ENCODE measurements around the gene FAXDC2.

FAXDC2 gene

GRCh38 chr5:154884424-154884823 lies 34.0 kb upstream of the FAXDC2 start:
- Histone ChIP-seq H3K4me1 (ENCODE audit: control insufficient read depth in 2 of 2, insufficient read depth in 2 of 2, low read length in 2 of 2) (no peaks in the 10 kb centered on the region), H3K27ac (ENCODE audit: low read depth in 2 of 2, low read length in 2 of 2) (no peak overlapping the region), H3K9me3 (ENCODE audit: control insufficient read depth in 2 of 2, low read length in 2 of 2) (peaks cover 11 to 13% of the 10 kb centered on the region in 2 donors), H3K36me3 (ENCODE audit: control insufficient read depth in 2 of 2, insufficient read depth in 2 of 2, low read length in 2 of 2) (peaks cover 26 to 35% of the 10 kb centered on the region in 2 donors), H3K4me3 (ENCODE audit: low read length in 2 of 2) (no peak overlapping the region), H3K9ac (ENCODE audit: low read depth in 1 of 2, low read length in 2 of 2) (no peak overlapping the region), H3K27me3 (ENCODE audit: control insufficient read depth in 2 of 2, insufficient read depth in 2 of 2, low read length in 2 of 2) (no peaks in the 10 kb centered on the region)

GRCh38 chr5:154881986-154882385 lies 31.6 kb upstream of the FAXDC2 start:
- Histone ChIP-seq H3K36me3 (ENCODE audit: control insufficient read depth in 2 of 2, insufficient read depth in 2 of 2, low read length in 2 of 2) (peaks cover 13 to 23% of the 10 kb centered on the region in 2 donors), H3K27me3 (ENCODE audit: control insufficient read depth in 2 of 2, insufficient read depth in 2 of 2, low read length in 2 of 2) (no peaks in the 10 kb centered on the region), H3K9ac (ENCODE audit: low read depth in 1 of 2, low read length in 2 of 2) (no peak overlapping the region), H3K27ac (ENCODE audit: low read depth in 2 of 2, low read length in 2 of 2) (no peak overlapping the region), H3K4me1 (ENCODE audit: control insufficient read depth in 2 of 2, insufficient read depth in 2 of 2, low read length in 2 of 2) (no peaks in the 10 kb centered on the region), H3K9me3 (ENCODE audit: control insufficient read depth in 2 of 2, low read length in 2 of 2) (peaks cover 14 to 18% of the 10 kb centered on the region in 2 donors), H3K4me3 (ENCODE audit: low read length in 2 of 2) (no peak overlapping the region)

DNA sequence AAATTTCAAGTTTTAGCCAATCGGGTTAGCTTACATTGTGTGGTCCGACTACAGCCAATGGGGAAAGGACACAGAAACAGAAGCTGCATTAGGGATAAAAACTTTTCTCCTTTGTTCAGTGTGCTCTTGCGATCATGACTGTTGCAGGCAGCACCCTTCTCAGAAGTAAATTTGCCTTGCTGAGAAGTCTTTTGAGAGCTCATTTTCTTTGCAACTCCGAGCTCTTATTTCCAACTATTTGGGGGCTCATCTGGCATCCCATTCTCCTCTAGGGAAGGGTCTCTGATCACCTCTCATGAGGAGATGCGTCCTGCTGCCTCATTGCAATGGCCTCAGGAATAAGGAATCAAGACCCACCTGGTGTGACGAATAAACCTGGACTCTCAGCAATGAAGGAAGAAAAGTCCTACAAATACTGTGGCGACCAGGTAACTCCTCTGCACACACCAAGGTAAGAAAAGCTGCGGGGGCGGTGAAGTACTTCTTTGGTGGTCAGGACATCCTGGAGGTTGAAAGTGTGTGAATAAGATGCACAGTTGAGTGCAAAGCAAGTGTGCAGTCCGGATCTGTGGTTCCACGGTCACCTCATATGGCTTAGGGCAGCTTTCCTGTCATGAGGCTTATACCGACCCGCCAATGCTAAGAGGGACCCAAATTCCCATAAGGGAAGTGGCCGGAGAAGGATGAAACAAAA lies 28.4 kb upstream of the FAXDC2 start:
- Histone ChIP-seq H3K36me3 (ENCODE audit: control insufficient read depth in 2 of 2, insufficient read depth in 2 of 2, low read length in 2 of 2) (peaks cover 29 to 38% of the 10 kb centered on the region in 2 donors), H3K4me3 (ENCODE audit: low read length in 2 of 2) (no peak overlapping the region), H3K27me3 (ENCODE audit: control insufficient read depth in 2 of 2, insufficient read depth in 2 of 2, low read length in 2 of 2) (no peaks in the 10 kb centered on the region), H3K27ac (ENCODE audit: low read depth in 2 of 2, low read length in 2 of 2) (no peak overlapping the region), H3K4me1 (ENCODE audit: control insufficient read depth in 2 of 2, insufficient read depth in 2 of 2, low read length in 2 of 2) (no peaks in the 10 kb centered on the region), H3K9ac (ENCODE audit: low read depth in 1 of 2, low read length in 2 of 2) (no peak overlapping the region), H3K9me3 (ENCODE audit: control insufficient read depth in 2 of 2, low read length in 2 of 2) (peaks cover 4 to 5% of the 10 kb centered on the region in 2 donors)

DNA sequence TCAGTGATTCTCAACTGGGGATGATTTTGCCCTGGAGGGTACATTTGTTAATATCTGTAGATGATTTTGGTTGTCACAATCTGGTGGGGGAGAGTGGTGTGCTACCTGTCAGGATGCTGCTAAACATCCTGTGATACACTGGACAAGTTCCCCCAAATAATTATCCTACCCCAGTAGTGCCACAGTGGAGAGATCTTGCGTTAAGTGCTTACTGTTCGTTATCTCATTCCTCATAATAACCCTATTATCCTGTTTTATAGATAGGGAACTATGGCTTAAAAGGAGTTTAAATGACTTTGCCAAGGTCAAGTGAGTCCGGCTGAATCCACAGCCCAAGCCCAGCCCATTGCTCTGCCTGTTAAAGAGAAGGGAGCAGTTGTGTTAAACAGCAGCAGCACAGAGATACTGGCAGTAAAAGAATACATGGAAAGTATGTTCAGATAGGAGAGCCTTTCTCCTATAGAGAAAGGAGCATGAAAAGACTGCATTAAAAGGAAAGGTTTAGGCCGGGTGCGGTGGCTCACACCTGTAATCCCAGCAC lies 23.5 kb upstream of the FAXDC2 start:
- H3K4me3 ChIP-seq (ENCODE audit: low read length in 2 of 2): no peak overlapping the region
- peaks cover 49 to 71% of the 10 kb centered on the region in 2 donors for H3K36me3 ChIP-seq (ENCODE audit: control insufficient read depth in 2 of 2, insufficient read depth in 2 of 2, low read length in 2 of 2)
- no peak overlapping the region for H3K27ac ChIP-seq (ENCODE audit: low read depth in 2 of 2, low read length in 2 of 2)
- H3K27me3 ChIP-seq (ENCODE audit: control insufficient read depth in 2 of 2, insufficient read depth in 2 of 2, low read length in 2 of 2): no peaks in the 10 kb centered on the region
- no peak overlapping the region for H3K9ac ChIP-seq (ENCODE audit: low read depth in 1 of 2, low read length in 2 of 2)
- H3K4me1 ChIP-seq (ENCODE audit: control insufficient read depth in 2 of 2, insufficient read depth in 2 of 2, low read length in 2 of 2): peaks cover 0 to 4% of the 10 kb centered on the region in 2 donors
- peaks cover under 1 to 3% of the 10 kb centered on the region in 2 donors for H3K9me3 ChIP-seq (ENCODE audit: control insufficient read depth in 2 of 2, low read length in 2 of 2)

DNA sequence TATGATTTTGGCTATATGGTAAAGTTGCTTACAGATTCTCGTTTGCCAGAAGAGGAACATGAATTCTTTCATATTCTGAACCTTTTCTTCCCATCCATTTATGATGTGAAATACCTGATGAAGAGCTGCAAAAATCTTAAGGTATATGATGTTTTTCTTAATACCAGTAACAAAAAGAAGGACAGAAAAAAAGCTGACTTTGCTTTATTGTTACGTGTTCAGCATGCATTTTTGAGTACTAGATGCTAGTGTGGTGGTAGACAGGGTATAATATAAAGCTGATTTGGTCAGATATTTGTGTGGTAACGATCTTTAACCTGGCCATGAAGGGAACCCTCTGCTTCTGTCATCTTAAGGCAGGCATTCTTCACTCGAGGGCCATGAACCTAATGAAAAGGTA lies 21.3 kb upstream of the FAXDC2 start:
- peaks cover 0 to 4% of the 10 kb centered on the region in 2 donors for H3K4me1 ChIP-seq (ENCODE audit: control insufficient read depth in 2 of 2, insufficient read depth in 2 of 2, low read length in 2 of 2)
- H3K27ac ChIP-seq (ENCODE audit: low read depth in 2 of 2, low read length in 2 of 2): no peak overlapping the region
- H3K27me3 ChIP-seq (ENCODE audit: control insufficient read depth in 2 of 2, insufficient read depth in 2 of 2, low read length in 2 of 2): no peaks in the 10 kb centered on the region
- H3K9ac ChIP-seq (ENCODE audit: low read depth in 1 of 2, low read length in 2 of 2): no peak overlapping the region
- no peaks in the 10 kb centered on the region for H3K9me3 ChIP-seq (ENCODE audit: control insufficient read depth in 2 of 2, low read length in 2 of 2)
- H3K4me3 ChIP-seq (ENCODE audit: low read length in 2 of 2): no peak overlapping the region
- peaks cover 53 to 67% of the 10 kb centered on the region in 2 donors for H3K36me3 ChIP-seq (ENCODE audit: control insufficient read depth in 2 of 2, insufficient read depth in 2 of 2, low read length in 2 of 2)

DNA sequence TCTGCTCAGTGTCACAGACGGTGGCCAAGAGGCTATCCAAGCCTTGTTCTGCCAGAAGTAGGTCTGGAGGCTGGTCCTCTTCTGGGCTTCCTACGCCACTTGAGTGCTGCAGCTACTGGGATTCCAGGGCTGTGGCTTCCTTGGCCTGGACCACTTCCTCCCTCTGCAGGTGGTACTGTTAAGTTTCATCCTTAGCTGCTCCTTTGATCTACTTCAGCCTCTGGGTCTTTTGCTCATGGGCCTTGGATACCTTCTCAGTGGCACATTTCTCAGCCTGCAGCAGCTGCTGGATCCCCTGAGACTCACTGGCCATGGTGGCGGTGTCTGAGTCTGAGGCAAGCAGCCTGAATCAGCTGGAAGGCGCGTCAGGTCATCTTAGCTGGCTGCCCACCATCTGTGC lies 18.3 kb upstream of the FAXDC2 start:
- H3K27ac ChIP-seq (ENCODE audit: low read depth in 2 of 2, low read length in 2 of 2): no peak overlapping the region
- H3K36me3 ChIP-seq (ENCODE audit: control insufficient read depth in 2 of 2, insufficient read depth in 2 of 2, low read length in 2 of 2): peaks cover 36 to 62% of the 10 kb centered on the region in 2 donors
- no peaks in the 10 kb centered on the region for H3K9me3 ChIP-seq (ENCODE audit: control insufficient read depth in 2 of 2, low read length in 2 of 2)
- H3K4me1 ChIP-seq (ENCODE audit: control insufficient read depth in 2 of 2, insufficient read depth in 2 of 2, low read length in 2 of 2): peaks cover 0 to 3% of the 10 kb centered on the region in 2 donors
- H3K9ac ChIP-seq (ENCODE audit: low read depth in 1 of 2, low read length in 2 of 2): no peak overlapping the region
- no peak overlapping the region for H3K4me3 ChIP-seq (ENCODE audit: low read length in 2 of 2)
- no peaks in the 10 kb centered on the region for H3K27me3 ChIP-seq (ENCODE audit: control insufficient read depth in 2 of 2, insufficient read depth in 2 of 2, low read length in 2 of 2)

- H3K9ac ChIP-seq (ENCODE audit: low read depth in 1 of 2, low read length in 2 of 2): no peak overlapping the region
- H3K9me3 ChIP-seq (ENCODE audit: control insufficient read depth in 2 of 2, low read length in 2 of 2): no peaks in the 10 kb centered on the region
- peaks cover 24 to 53% of the 10 kb centered on the region in 2 donors for H3K36me3 ChIP-seq (ENCODE audit: control insufficient read depth in 2 of 2, insufficient read depth in 2 of 2, low read length in 2 of 2)
- peaks cover 0 to 5% of the 10 kb centered on the region in 2 donors for H3K4me1 ChIP-seq (ENCODE audit: control insufficient read depth in 2 of 2, insufficient read depth in 2 of 2, low read length in 2 of 2)
- no peak overlapping the region for H3K27ac ChIP-seq (ENCODE audit: low read depth in 2 of 2, low read length in 2 of 2)
- no peaks in the 10 kb centered on the region for H3K27me3 ChIP-seq (ENCODE audit: control insufficient read depth in 2 of 2, insufficient read depth in 2 of 2, low read length in 2 of 2)
- H3K4me3 ChIP-seq (ENCODE audit: low read length in 2 of 2): no peak overlapping the region
These were observed 16.4 kb upstream of the FAXDC2 start for GRCh38 chr5:154866841-154867240.

- Histone ChIP-seq H3K27ac (ENCODE audit: low read depth in 2 of 2, low read length in 2 of 2) (no peak overlapping the region), H3K4me1 (ENCODE audit: control insufficient read depth in 2 of 2, insufficient read depth in 2 of 2, low read length in 2 of 2) (peaks cover 3 to 10% of the 10 kb centered on the region in 2 donors), H3K9ac (ENCODE audit: low read depth in 1 of 2, low read length in 2 of 2) (no peak overlapping the region), H3K4me3 (ENCODE audit: low read length in 2 of 2) (no peak overlapping the region), H3K9me3 (ENCODE audit: control insufficient read depth in 2 of 2, low read length in 2 of 2) (no peaks in the 10 kb centered on the region), H3K27me3 (ENCODE audit: control insufficient read depth in 2 of 2, insufficient read depth in 2 of 2, low read length in 2 of 2) (no peaks in the 10 kb centered on the region), H3K36me3 (ENCODE audit: control insufficient read depth in 2 of 2, insufficient read depth in 2 of 2, low read length in 2 of 2) (peaks cover 17 to 43% of the 10 kb centered on the region in 2 donors)
These were observed 15.2 kb upstream of the FAXDC2 start for GRCh38 chr5:154865466-154866184.

DNA sequence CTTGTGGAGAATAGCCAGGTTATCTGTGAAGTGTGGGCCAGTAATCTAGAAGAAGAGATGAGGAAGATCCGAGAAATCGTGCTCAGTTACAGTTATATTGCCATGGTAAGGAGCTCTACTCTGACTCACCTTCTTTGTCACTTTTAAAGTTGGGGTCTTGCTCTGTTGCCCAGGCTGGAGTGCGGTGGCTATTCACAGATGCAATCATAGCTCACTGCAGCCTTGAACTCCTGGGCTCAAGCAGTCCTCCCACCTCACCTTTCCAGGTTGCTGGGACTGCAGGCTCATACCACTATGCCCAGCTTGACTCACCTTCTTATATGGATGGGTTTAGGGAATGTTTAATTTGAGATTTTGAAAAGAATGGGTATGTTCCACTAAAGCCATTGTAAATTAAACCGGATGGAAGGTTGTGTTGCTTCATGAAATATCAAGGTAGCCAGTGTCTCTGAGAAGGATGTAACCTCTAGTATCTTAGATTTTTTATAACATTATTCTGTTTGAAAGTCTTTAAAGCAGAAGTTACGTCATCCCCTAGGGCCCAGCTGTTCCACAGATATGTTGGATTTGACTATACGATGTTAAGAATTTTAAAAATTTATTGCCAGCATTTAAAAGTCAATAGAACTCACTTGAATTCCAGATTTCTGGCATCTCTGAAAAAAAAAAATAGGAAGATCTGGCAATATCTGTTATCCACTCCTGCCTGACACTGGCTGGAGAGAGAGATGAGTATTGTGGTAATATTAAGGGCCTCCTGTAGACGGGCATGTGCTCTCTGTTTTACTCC lies 13.1 kb upstream of the FAXDC2 start:
- H3K36me3 ChIP-seq (ENCODE audit: control insufficient read depth in 2 of 2, insufficient read depth in 2 of 2, low read length in 2 of 2): peaks cover 10 to 32% of the 10 kb centered on the region in 2 donors
- no peak overlapping the region for H3K9ac ChIP-seq (ENCODE audit: low read depth in 1 of 2, low read length in 2 of 2)
- H3K9me3 ChIP-seq (ENCODE audit: control insufficient read depth in 2 of 2, low read length in 2 of 2): no peaks in the 10 kb centered on the region
- peaks cover 14 to 19% of the 10 kb centered on the region in 2 donors for H3K4me1 ChIP-seq (ENCODE audit: control insufficient read depth in 2 of 2, insufficient read depth in 2 of 2, low read length in 2 of 2)
- no peak overlapping the region for H3K4me3 ChIP-seq (ENCODE audit: low read length in 2 of 2)
- no peak overlapping the region for H3K27ac ChIP-seq (ENCODE audit: low read depth in 2 of 2, low read length in 2 of 2)
- no peaks in the 10 kb centered on the region for H3K27me3 ChIP-seq (ENCODE audit: control insufficient read depth in 2 of 2, insufficient read depth in 2 of 2, low read length in 2 of 2)
